HG03565 (cell line): ENCODE results near the gene TGOLN2.

Experiments used
- ATAC-seq: cut with Tn5 transposase; IDR thresholded peaks from one replicate; pipeline ENCODE4 v1.9.1; 2021; ENCODE audit warnings: mild to moderate bottlenecking, moderate library complexity; ENCODE audit not compliant: unreplicated experiment

The TGOLN2 gene

GRCh38 chr2:85269959-85270358 lies 57.8 kb downstream of the TGOLN2 start:
- ATAC-seq = no peak
